Stomach (tissue), 9 donors: Measurements from ENCODE around the gene PANX3. TPM values are rescaled to one million over a fixed set of nuclear protein-coding genes. Genes with fewer than 3 reads are reported as not detected.

ENCODE experiments used
- DNase-seq, 2 donors: peaks; one replicate each; pipeline versions ENCODE4 v3.0.0 to v3.0.0-alpha.2; 2013 to 2019
- H3K27ac ChIP-seq, 5 donors: fragments of 200-600 bp in 4 of 5; sonication (generic) in 4 of 5; one replicate each; pipeline ENCODE4 v1.5.1; 2013 to 2019; ENCODE audit warnings: mild to moderate bottlenecking in 1 of 5, moderate library complexity in 1 of 5
- H3K27me3 ChIP-seq, 3 donors: fragments of 200-600 bp; sonication (generic); one replicate each; pipeline ENCODE4 v1.5.1; 2017 to 2019; ENCODE audit warnings: mixed run types in 1 of 3
- H3K36me3 ChIP-seq, 4 donors: fragments of 200-600 bp; sonication (generic); 1 replicate in 3 of 4; 2 replicates in 1 of 4; pipeline ENCODE4 v1.5.1; 2016 to 2019
- H3K4me1 ChIP-seq, 4 donors: fragments of 200-600 bp; sonication (generic); one replicate each; pipeline ENCODE4 v1.5.1; 2016 to 2019
- H3K4me3 ChIP-seq, 4 donors: fragments of 200-600 bp; sonication (generic) in 3 of 4; one replicate each; pipeline ENCODE4 v1.5.1; 2016 to 2019; ENCODE audit warnings: mild to moderate bottlenecking in 1 of 4
- H3K9me3 ChIP-seq, 4 donors: fragments of 200-600 bp; sonication (generic); one replicate each; pipeline ENCODE4 v1.5.1; 2016 to 2019
- CTCF ChIP-seq, 7 experiments: fragments of 450-650 bp in 4 of 7; fragments of 200-600 bp in 3 of 7; sonication (generic) in 3 of 7; IDR thresholded peaks; one replicate each; pipeline ENCODE4 v1.5.1; 2016 to 2019; ENCODE audit warnings: antibody characterized with exemption in 7 of 7, control low read depth in 2 of 7, mild to moderate bottlenecking in 1 of 7
- EP300 ChIP-seq: sonication (generic); formaldehyde crosslinking; IDR thresholded peaks from one replicate; pipeline ENCODE4 v1.6.1; 2017; ENCODE audit warnings: antibody characterized with exemption
- POLR2A ChIP-seq, 4 donors: fragments of 450-650 bp; IDR thresholded peaks; one replicate each; pipeline ENCODE4 v1.6.1; 2016; ENCODE audit warnings: antibody characterized with exemption in 4 of 4, control low read depth in 2 of 4, mild to moderate bottlenecking in 1 of 4, moderate library complexity in 1 of 4
- POLR2AphosphoS5 ChIP-seq, 3 donors: sonication (generic); formaldehyde crosslinking; IDR thresholded peaks; one replicate each; pipeline ENCODE4 v1.6.1; 2016; ENCODE audit warnings: antibody characterized with exemption in 3 of 3
- WGBS, 5 donors: extraction: QIAGEN DNeasy Blood & Tissue Kit in 3 of 5; methylation state at CpG; one replicate each; pipeline versions ENCODE4 v1.1.5 to v1.1.7; 2013 to 2018; 5-methylcytosine and 5-hydroxymethylcytosine counted together
- intact Hi-C: fragments of 100-400 bp; cut with DNase I; formaldehyde crosslinking; loops from one replicate; pipeline ENCODE4 v1.15.1; 2023; ENCODE audit warnings: low total_unique reads
- polyA plus RNA-seq, 3 donors: library from polyadenylated mRNA; stranded (reverse); fragments of 200-250 nt; gene quantifications; one replicate each; pipeline ENCODE4 v1.2.3, GENCODE V29; 2013
- total RNA-seq, 5 donors: library from RNA; depleted of rRNA; stranded (reverse); fragments of >200 nt; gene quantifications; one replicate each; pipeline versions ENCODE4 v1.1.0 to v1.2.3, GENCODE V29; 2014 to 2016
- donor health status: healthy with polysubstance abuse.
- donor health status: Bipolar disorder and iron deficiency.
- donor health status: healthy.

The PANX3 gene
- total and polyA plus RNA-seq, 8 donors = not detected

- no peaks in the 10 kb centered on the region for H3K27me3 ChIP-seq
- intact Hi-C loops = no loop called here
- no peaks in the 10 kb centered on the region for H3K4me1 ChIP-seq
- peaks cover 0 to 33% (median 31%) of the 10 kb centered on the region in 4 donors for H3K36me3 ChIP-seq
- no peaks in the 10 kb centered on the region for H3K9me3 ChIP-seq
- no peak overlapping the region for H3K4me3 ChIP-seq
- 85 to 94% (median 90%) methylated on average over 1 of the region's 1 CpG for WGBS, 5 donors
- no peak overlapping the region for H3K27ac ChIP-seq
- TF ChIP-seq CTCF (IDR thresholded peaks at IDR 0.05) = no peak
- no peak for DNase-seq
These were observed 47.8 kb downstream of the PANX3 start for GRCh38 chr11:124658986-124659385.

- TF ChIP-seq CTCF (IDR thresholded peaks at IDR 0.05) (no peak), POLR2A (IDR thresholded peaks at IDR 0.05) (no peak), EP300 (no peak), POLR2AphosphoS5 (IDR thresholded peaks at IDR 0.05) (no peak)
- peaks cover 0 to 51% (median 44%) of the 10 kb centered on the region in 4 donors for H3K36me3 ChIP-seq
- no peaks in the 10 kb centered on the region for H3K4me1 ChIP-seq
- intact Hi-C loops = no loop called here
- H3K4me3 ChIP-seq = no peak overlapping the region
- no peaks in the 10 kb centered on the region for H3K27me3 ChIP-seq
- no peak for DNase-seq
- H3K27ac ChIP-seq = no peak overlapping the region
- no peaks in the 10 kb centered on the region for H3K9me3 ChIP-seq
These were observed 50.3 kb downstream of the PANX3 start for GRCh38 chr11:124661553-124661952.

GRCh38 chr11:124662106-124662505 lies 50.9 kb downstream of the PANX3 start:
- WGBS, 5 donors = 81 to 94% (median 91%) methylated on average over 4 of the region's 4 CpGs
- Histone ChIP-seq H3K9me3 (no peaks in the 10 kb centered on the region), H3K4me3 (no peak overlapping the region), H3K36me3 (peaks cover 0 to 57% (median 44%) of the 10 kb centered on the region in 4 donors), H3K27me3 (no peaks in the 10 kb centered on the region), H3K4me1 (no peaks in the 10 kb centered on the region), H3K27ac (no peak overlapping the region)
- no peak for DNase-seq
- TF ChIP-seq POLR2AphosphoS5 (IDR thresholded peaks at IDR 0.05) (no peak), EP300 (no peak), CTCF (IDR thresholded peaks at IDR 0.05) (no peak), POLR2A (IDR thresholded peaks at IDR 0.05) (no peak)
- intact Hi-C loops = no loop called here

GRCh38 chr11:124663861-124664260 lies 52.6 kb downstream of the PANX3 start:
- Histone ChIP-seq H3K36me3 (peaks cover 0 to 55% (median 42%) of the 10 kb centered on the region in 4 donors), H3K27ac (no peak overlapping the region), H3K4me3 (no peak overlapping the region), H3K27me3 (no peaks in the 10 kb centered on the region), H3K4me1 (no peaks in the 10 kb centered on the region), H3K9me3 (no peaks in the 10 kb centered on the region)
- intact Hi-C loops = no loop called here
- WGBS, 5 donors = 89 to 95% (median 92%) methylated on average over 2 of the region's 2 CpGs
- TF ChIP-seq POLR2AphosphoS5 (IDR thresholded peaks at IDR 0.05) = no peak
- no peak for TF ChIP-seq POLR2A (IDR thresholded peaks at IDR 0.05)
- no peak for TF ChIP-seq EP300
- no peak for TF ChIP-seq CTCF (IDR thresholded peaks at IDR 0.05)
- no peak for DNase-seq
